H1 (cell line): ENCODE data around the gene SLC24A1. TPM values are rescaled to one million over a fixed set of nuclear protein-coding genes. Genes with fewer than 3 reads are reported as not detected.

Experiments
- USF2 ChIP-seq: IDR thresholded peaks from 2 replicates; pipeline ENCODE4 v1.6.1; 2011; ENCODE audit warnings: low read length, improper control_type of control experiment
- YY1 ChIP-seq: IDR thresholded peaks from 2 replicates; pipeline ENCODE4 v1.6.1; 2011; ENCODE audit warnings: low read depth, mild to moderate bottlenecking, low read length
- polyA plus RNA-seq, 7 experiments: library from polyadenylated mRNA; depleted of rRNA in 3 of 7; stranded (reverse) in 5 of 7; unstranded in 2 of 7; fragments of >200 nt in 5 of 7; fragments of 200-250 nt in 2 of 7; gene quantifications; 1 replicate in 5 of 7; 2 replicates in 1 of 7; 4 replicates in 1 of 7; pipeline versions ENCODE4 v1.2.1 to v1.2.3, GENCODE V29; 2011 to 2013; ENCODE audit warnings: missing spikeins in 2 of 7, mixed read lengths in 2 of 7
- total RNA-seq: library from RNA; stranded (reverse); fragmentation: NEBNext Ultra II Directional; extraction: Animal tissue kit (Norgen Biotek cat#: 25700); gene quantifications from 2 replicates; pipeline ENCODE4 v1.2.1, GENCODE V29; 2021

SLC24A1 gene
- total and polyA plus RNA-seq, 2 of the 8 experiments (the other 6 are each of a cell fraction or from before 2014, with no cell fraction given), result 4.9 to 6.6 TPM

- no peak for TF ChIP-seq USF2
- no peak for TF ChIP-seq YY1
- TF ChIP-seq, all 59 proteins: peak for 0
Measured at GRCh38 chr15:65639509-65639908, 17.8 kb downstream of the SLC24A1 start (continued).
